Caco-2 (cell line): ENCODE results near the gene CAND2. TPM values are rescaled to one million over a fixed set of nuclear protein-coding genes. Genes with fewer than 3 reads are reported as not detected.

Experiments
- BruUV-seq: library from RNA; stranded (reverse); fragments of 400-500 nt; replicated peaks from 2 replicates; lab custom pipeline; 2021; lab: Mats Ljungman, UMichigan
- CTCF ChIA-PET: fragments of 300-600 bp; sonication (Branson Sonifier 250); formaldehyde crosslinking; loops from one replicate; lab custom pipeline; 2022; ENCODE audit warnings: antibody characterized with exemption; lab: Charles Lee
- POLR2A ChIA-PET: fragments of 300-600 bp; sonication (Branson Sonifier 250); formaldehyde crosslinking; loops from one replicate; lab custom pipeline; 2022; ENCODE audit warnings: antibody characterized with exemption; lab: Charles Lee
- DNase-seq, 2 experiments: peaks; one replicate each; pipeline versions ENCODE4 v3.0.0 to v3.0.0-alpha.2; 2020 to 2022
- H3K27me3 ChIP-seq: replicated peaks from 2 replicates; pipeline ENCODE4 v1.6.0; 2011; ENCODE audit warnings: low read length; ENCODE audit not compliant: control insufficient read depth, insufficient read depth
- H3K36me3 ChIP-seq: 2 replicates; pipeline ENCODE4 v1.5.1; 2011; ENCODE audit warnings: low read length; ENCODE audit not compliant: control insufficient read depth, insufficient read depth
- H3K4me1 ChIP-seq: fragments of 250-450 bp; sonication (Bioruptor Pico); 2 replicates; pipeline ENCODE4 v1.5.1; 2020; ENCODE audit warnings: mild to moderate bottlenecking
- H3K4me3 ChIP-seq: 2 replicates; pipeline ENCODE4 v1.5.1; 2011; ENCODE audit warnings: low read depth, mild to moderate bottlenecking, control low read depth, low read length
- H3K9me3 ChIP-seq: fragments of 250-450 bp; sonication (Bioruptor Pico); 2 replicates; pipeline ENCODE4 v1.5.1; 2020; ENCODE audit warnings: mild to moderate bottlenecking, moderate library complexity
- H3K27ac Mint-ChIP-seq: one replicate; pipeline ENCODE4 v1.8.0; 2022; ENCODE audit warnings: mixed read lengths; ENCODE audit not compliant: unreplicated experiment
- H3K27me3 Mint-ChIP-seq: one replicate; pipeline ENCODE4 v1.8.0; 2022; ENCODE audit warnings: mixed read lengths; ENCODE audit not compliant: insufficient read depth, unreplicated experiment
- H3K36me3 Mint-ChIP-seq: one replicate; pipeline ENCODE4 v1.8.0; 2022; ENCODE audit warnings: mild to moderate bottlenecking, mixed read lengths; ENCODE audit not compliant: insufficient read depth, unreplicated experiment
- H3K4me1 Mint-ChIP-seq: one replicate; pipeline ENCODE4 v1.8.0; 2022; ENCODE audit warnings: low read depth, mixed read lengths; ENCODE audit not compliant: unreplicated experiment
- H3K4me3 Mint-ChIP-seq: one replicate; pipeline ENCODE4 v1.8.0; 2022; ENCODE audit warnings: mild to moderate bottlenecking, moderate library complexity, mixed read lengths; ENCODE audit not compliant: unreplicated experiment
- H3K9me3 Mint-ChIP-seq: one replicate; pipeline ENCODE4 v1.8.0; 2022; ENCODE audit warnings: mixed read lengths; ENCODE audit not compliant: unreplicated experiment
- intact Hi-C: fragments of 100-400 bp; cut with micrococcal nuclease; formaldehyde crosslinking; loops from one replicate; pipeline ENCODE4 v1.10.0; 2022; ENCODE audit not compliant: unreplicated experiment
- total RNA-seq: library from RNA; stranded (reverse); gene quantifications from 2 replicates; pipeline ENCODE4 v1.2.3, GENCODE V29; 2022
- TF ChIP-seq, protein P1 (sequence below), 2 experiments: fragments of 200-600 bp in 1 of 2; IDR thresholded peaks; 1 replicate in 1 of 2; 2 replicates in 1 of 2; pipeline versions ENCODE4 v1.5.1 to v1.8.0; 2011 to 2022; ENCODE audit warnings: antibody characterized with exemption in 1 of 2, control low read depth in 1 of 2, inconsistent platforms in 1 of 2, low read depth in 1 of 2, low read length in 1 of 2, mild to moderate bottlenecking in 1 of 2, moderate library complexity in 1 of 2; ENCODE audit not compliant: insufficient read depth in 1 of 2, severe bottlenecking in 1 of 2, unreplicated experiment in 1 of 2

Gene CAND2
- total RNA-seq, 1 experiment from 2014 or later: not detected

DNA sequence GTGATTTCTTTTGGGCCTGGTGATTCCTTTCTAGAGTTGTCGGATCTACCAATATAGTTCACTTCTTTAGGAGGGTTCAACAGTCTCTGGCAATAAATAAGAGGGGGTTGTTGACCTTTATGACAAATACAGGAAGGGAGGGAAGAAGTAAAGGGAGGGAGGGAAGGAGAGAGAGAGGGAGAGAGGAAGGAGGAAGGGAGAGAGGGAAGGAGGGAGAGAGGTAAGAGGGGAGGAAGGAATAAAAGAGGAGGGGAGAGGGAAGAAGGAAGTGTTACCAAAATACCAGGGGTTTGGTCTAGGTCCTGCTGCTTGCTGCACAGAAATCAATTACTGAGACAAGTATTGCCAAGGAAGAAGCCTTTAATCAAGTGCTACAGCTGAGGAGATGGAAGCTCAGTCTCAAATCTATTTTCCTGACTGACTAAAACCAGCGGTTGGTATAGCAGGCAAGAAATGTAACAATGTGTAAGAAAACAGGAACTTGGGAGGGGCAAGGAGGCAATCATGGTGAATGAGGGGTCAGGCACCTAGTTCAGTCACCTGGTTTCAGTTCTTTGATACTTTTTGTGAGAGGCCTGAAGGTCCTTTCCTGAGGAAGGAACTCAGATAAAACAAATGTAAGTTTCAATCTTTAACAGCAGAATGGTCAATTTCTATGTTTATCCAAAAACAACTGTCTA lies 23.3 kb upstream of the CAND2 start:
- no peak overlapping the region for H3K27ac Mint-ChIP-seq
- Histone ChIP-seq H3K9me3 (no peaks in the 10 kb centered on the region), H3K4me1 (no peaks in the 10 kb centered on the region), H3K27me3 (no peaks in the 10 kb centered on the region), H3K36me3 (no peaks in the 10 kb centered on the region), H3K4me3 (no peak overlapping the region)
- no TSS peak for BruUV-seq
- POLR2A ChIA-PET: no interaction called here
- H3K9me3 Mint-ChIP-seq: no peaks in the 10 kb centered on the region
- TF ChIP-seq, protein P1, sequence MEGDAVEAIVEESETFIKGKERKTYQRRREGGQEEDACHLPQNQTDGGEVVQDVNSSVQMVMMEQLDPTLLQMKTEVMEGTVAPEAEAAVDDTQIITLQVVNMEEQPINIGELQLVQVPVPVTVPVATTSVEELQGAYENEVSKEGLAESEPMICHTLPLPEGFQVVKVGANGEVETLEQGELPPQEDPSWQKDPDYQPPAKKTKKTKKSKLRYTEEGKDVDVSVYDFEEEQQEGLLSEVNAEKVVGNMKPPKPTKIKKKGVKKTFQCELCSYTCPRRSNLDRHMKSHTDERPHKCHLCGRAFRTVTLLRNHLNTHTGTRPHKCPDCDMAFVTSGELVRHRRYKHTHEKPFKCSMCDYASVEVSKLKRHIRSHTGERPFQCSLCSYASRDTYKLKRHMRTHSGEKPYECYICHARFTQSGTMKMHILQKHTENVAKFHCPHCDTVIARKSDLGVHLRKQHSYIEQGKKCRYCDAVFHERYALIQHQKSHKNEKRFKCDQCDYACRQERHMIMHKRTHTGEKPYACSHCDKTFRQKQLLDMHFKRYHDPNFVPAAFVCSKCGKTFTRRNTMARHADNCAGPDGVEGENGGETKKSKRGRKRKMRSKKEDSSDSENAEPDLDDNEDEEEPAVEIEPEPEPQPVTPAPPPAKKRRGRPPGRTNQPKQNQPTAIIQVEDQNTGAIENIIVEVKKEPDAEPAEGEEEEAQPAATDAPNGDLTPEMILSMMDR (IDR thresholded peaks at IDR 0.05; ENCODE audit: insufficient read depth in 1 of 2, low read depth in 1 of 2, low read length in 1 of 2, severe bottlenecking in 1 of 2, unreplicated experiment in 1 of 2): no peak
- no peaks in the 10 kb centered on the region for H3K4me1 Mint-ChIP-seq
- no peak overlapping the region for H3K4me3 Mint-ChIP-seq
- CTCF ChIA-PET: no interaction called here
- intact Hi-C loops: no loop called here
- H3K36me3 Mint-ChIP-seq: no peaks in the 10 kb centered on the region
- DNase-seq: no peak
- no peaks in the 10 kb centered on the region for H3K27me3 Mint-ChIP-seq

DNA sequence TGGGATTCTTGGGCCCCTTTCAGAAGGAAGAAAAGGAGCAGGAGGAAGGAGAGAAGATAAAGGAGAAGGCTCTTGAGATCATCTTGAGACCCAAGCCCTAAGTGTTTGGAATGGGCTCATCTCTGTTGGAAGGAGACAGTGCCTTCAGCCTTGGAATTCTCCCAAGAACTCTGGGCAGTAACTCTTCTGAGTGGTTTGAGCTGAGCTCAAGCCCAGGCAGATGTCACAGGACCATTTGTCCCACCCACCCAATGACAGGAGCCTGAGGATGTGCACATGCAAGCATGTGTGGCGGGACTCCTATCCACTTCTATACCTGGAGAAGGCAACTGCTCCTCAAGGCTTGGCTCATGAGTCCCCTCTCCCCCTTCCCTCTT lies 22.8 kb upstream of the CAND2 start:
- H3K36me3 Mint-ChIP-seq: no peaks in the 10 kb centered on the region
- no peaks in the 10 kb centered on the region for H3K36me3 ChIP-seq
- no peak overlapping the region for H3K27ac Mint-ChIP-seq
- H3K9me3 Mint-ChIP-seq: no peaks in the 10 kb centered on the region
- TF ChIP-seq, protein P1 (IDR thresholded peaks at IDR 0.05; ENCODE audit: insufficient read depth in 1 of 2, low read depth in 1 of 2, low read length in 1 of 2, severe bottlenecking in 1 of 2, unreplicated experiment in 1 of 2): no peak
- POLR2A ChIA-PET: no interaction called here
- no peaks in the 10 kb centered on the region for H3K9me3 ChIP-seq
- intact Hi-C loops: no loop called here
- CTCF ChIA-PET: no interaction called here
- H3K4me1 Mint-ChIP-seq: no peaks in the 10 kb centered on the region
- no peaks in the 10 kb centered on the region for H3K27me3 Mint-ChIP-seq
- no peaks in the 10 kb centered on the region for H3K27me3 ChIP-seq
- no TSS peak for BruUV-seq
- H3K4me3 Mint-ChIP-seq: no peak overlapping the region
- DNase-seq: no peak
- no peaks in the 10 kb centered on the region for H3K4me1 ChIP-seq
- no peak overlapping the region for H3K4me3 ChIP-seq

DNA sequence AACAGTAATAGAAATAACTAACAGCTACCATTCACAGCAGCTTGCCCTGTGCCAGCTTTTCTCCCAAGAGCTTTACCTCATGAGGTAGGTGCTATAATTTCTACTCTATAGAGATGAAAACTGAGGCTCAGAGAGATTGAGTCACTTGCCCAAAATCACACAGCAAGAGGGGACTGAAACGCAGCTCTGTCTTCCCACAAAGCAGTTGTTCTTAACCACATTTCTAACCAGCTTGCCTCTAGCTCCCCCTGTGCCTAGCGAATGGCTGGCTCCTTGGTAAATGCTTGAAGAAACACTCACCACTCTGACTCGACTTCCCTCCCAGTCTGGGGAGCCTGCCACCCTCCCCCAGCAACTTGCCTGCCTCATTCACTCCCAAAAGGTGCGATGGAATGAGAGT lies 21.9 kb upstream of the CAND2 start:
- Histone ChIP-seq H3K9me3 (no peaks in the 10 kb centered on the region), H3K27me3 (no peaks in the 10 kb centered on the region), H3K4me3 (no peak overlapping the region), H3K4me1 (no peaks in the 10 kb centered on the region), H3K36me3 (no peaks in the 10 kb centered on the region)
- BruUV-seq: no TSS peak
- POLR2A ChIA-PET: no interaction called here
- Mint-ChIP-seq H3K27me3 (no peaks in the 10 kb centered on the region), H3K36me3 (no peaks in the 10 kb centered on the region), H3K27ac (no peak overlapping the region), H3K4me1 (no peaks in the 10 kb centered on the region), H3K9me3 (no peaks in the 10 kb centered on the region), H3K4me3 (no peak overlapping the region)
- intact Hi-C loops: no loop called here
- no peak for DNase-seq
- TF ChIP-seq, protein P1 (IDR thresholded peaks at IDR 0.05; ENCODE audit: insufficient read depth in 1 of 2, low read depth in 1 of 2, low read length in 1 of 2, severe bottlenecking in 1 of 2, unreplicated experiment in 1 of 2): no peak
- CTCF ChIA-PET: no interaction called here
